HG03575 (cell line): ENCODE results near the gene CCDC13.

Source experiments
- ATAC-seq: cut with Tn5 transposase; IDR thresholded peaks from one replicate; pipeline ENCODE4 v1.9.1; 2021; ENCODE audit not compliant: unreplicated experiment, insufficient number of reproducible peaks, low FRiP score; ENCODE audit errors: extremely low read depth

The CCDC13 gene

GRCh38 chr3:42739401-42740158 is 33.5 kb downstream of the CCDC13 start:
- no peak for ATAC-seq

GRCh38 chr3:42736531-42736930 is 36.5 kb downstream of the CCDC13 start:
- no peak for ATAC-seq

- ATAC-seq: no peak
These were observed 37.0 kb downstream of the CCDC13 start for GRCh38 chr3:42736081-42736480.

- no peak for ATAC-seq
These were observed 37.4 kb downstream of the CCDC13 start for GRCh38 chr3:42735615-42736014.

GRCh38 chr3:42735019-42735418 is 38.0 kb downstream of the CCDC13 start:
- no peak for ATAC-seq

- ATAC-seq: no peak
These were observed 38.7 kb downstream of the CCDC13 start for GRCh38 chr3:42734263-42734860.

GRCh38 chr3:42733501-42734262 is 39.4 kb downstream of the CCDC13 start:
- ATAC-seq: no peak

GRCh38 chr3:42732829-42733459 is 40.1 kb downstream of the CCDC13 start:
- no peak for ATAC-seq

GRCh38 chr3:42732196-42732828 is 40.7 kb downstream of the CCDC13 start:
- no peak for ATAC-seq

- ATAC-seq: no peak
These were observed 41.4 kb downstream of the CCDC13 start for GRCh38 chr3:42731476-42732195.

GRCh38 chr3:42730706-42731420 is 42.2 kb downstream of the CCDC13 start:
- no peak for ATAC-seq

- no peak for ATAC-seq
These were observed 42.8 kb downstream of the CCDC13 start for GRCh38 chr3:42730294-42730693.

- no peak for ATAC-seq
These were observed 43.5 kb downstream of the CCDC13 start for GRCh38 chr3:42729404-42730145.

GRCh38 chr3:42728668-42729364 is 44.2 kb downstream of the CCDC13 start:
- ATAC-seq: no peak

GRCh38 chr3:42728056-42728455 is 45.0 kb downstream of the CCDC13 start:
- ATAC-seq: no peak

GRCh38 chr3:42725454-42725853 is 47.6 kb downstream of the CCDC13 start:
- no peak for ATAC-seq

- ATAC-seq: no peak
These were observed 49.8 kb downstream of the CCDC13 start for GRCh38 chr3:42723219-42723618.
